Endometrial microvascular endothelial cells (primary cell): Measurements from ENCODE around the gene CMTM7. TPM values are rescaled to one million over a fixed set of nuclear protein-coding genes. Genes with fewer than 3 reads are reported as not detected.
"Not testable (repeated sequence)": the region's sequence is repeated elsewhere in the genome, so short reads cannot be mapped to it uniquely, and the experiment has no call there.

Experiments used
- in situ Hi-C: cut with HindIII; loops from 2 replicates; pipeline ENCODE4 v1.10.0; 2017; ENCODE audit warnings: low sequenced_read_pairs, low pct_unique_long_range_greater_than_20kb; ENCODE audit errors: inconsistent ontology term
- total RNA-seq: library from RNA; depleted of rRNA; stranded (reverse); fragments of >200 nt; gene quantifications from one replicate; pipeline ENCODE4 v1.2.3, GENCODE V29; 2015; ENCODE audit errors: inconsistent ontology term

Gene CMTM7
- total RNA-seq, 1 donor from 2014 or later: 40.7 TPM

DNA sequence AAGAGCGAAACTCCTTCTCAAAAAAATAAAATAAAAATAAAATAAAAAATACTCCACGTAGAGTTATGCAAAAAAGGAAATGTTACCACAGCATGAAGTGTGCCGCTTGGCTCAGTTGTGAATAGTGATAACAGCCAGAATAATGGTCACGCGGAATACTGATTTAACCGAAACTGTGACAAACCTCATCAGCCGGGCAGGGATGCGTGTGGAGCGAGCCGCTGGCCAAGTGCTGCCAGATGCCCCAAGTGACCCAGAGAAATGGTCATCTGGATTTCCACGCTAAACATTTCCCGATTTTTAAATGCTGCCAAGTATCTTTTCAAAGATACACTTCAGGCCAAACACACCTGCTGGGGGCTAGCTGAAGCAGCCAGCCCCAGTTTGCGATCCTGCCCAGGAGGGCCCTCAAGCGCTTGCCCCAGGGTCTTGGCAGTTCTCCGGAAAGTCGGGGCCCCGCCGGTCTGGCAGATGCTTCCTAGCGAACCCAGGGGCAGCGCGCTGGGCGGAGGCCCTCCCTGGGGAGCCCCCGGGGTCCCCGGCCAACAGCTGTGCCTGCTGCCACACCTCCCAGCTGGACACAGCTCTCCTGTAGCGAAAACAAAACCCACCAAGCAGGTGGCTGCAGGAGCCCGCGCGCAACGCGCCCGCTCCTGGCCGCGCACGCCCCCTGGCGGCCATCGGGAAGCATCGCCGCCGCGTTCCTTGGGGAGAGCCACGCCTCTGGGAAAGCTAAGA, 75.8 kb downstream of the CMTM7 start:
- in situ Hi-C loops: no loop called here

DNA sequence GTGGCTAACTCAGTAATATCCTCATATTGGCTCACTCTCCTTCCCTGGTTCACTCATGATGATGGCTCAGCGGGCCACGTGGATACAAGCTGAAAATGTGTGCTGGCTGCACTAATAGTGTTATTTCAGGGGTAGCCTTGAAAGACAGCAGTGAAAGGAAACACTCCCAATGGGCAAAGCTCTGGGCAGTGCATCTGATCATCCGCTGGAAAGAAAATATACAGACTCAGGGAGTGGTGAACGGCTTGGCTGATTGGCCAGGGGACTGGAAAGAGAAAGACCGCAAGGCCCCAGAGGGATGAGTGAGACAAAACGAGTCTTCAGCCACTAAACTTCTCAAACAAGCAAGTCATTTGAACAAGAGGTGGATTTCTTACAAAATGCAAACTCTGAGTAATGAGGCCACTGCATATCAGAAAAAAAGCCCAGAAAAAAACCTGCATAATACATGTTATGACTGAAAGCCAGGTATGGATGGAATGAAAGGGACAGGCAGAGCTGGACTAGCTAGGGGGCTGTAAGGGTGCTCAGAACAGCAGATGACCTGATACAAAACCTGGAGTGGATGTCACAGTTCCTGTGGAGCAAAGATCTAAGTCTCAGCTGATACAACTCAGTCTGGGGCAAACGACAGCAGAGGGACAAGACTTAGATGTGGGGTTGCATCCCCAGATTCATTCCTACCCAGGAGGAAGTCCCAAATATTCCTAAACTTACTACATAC, 77.7 kb downstream of the CMTM7 start:
- in situ Hi-C loops: no loop called here

DNA sequence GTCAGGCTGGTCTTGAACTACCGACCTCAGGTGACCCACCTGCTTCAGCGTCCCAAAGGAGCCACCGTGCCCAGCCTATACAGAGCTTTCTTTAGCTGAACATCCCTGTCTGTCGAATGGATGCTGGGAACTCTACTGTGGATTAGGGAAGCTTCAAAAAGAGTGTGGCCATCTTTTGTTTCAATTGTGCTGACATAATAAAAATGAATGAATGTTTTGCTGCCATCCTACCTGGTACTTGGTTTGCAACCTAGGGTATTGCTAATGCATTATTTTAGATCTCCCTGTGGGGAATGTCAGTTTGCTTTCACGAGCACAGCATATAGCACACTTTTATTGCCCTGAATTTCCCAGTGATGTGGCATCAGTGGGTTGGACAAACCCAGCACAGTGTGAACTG, 78.7 kb downstream of the CMTM7 start:
- in situ Hi-C loops: no loop called here

DNA sequence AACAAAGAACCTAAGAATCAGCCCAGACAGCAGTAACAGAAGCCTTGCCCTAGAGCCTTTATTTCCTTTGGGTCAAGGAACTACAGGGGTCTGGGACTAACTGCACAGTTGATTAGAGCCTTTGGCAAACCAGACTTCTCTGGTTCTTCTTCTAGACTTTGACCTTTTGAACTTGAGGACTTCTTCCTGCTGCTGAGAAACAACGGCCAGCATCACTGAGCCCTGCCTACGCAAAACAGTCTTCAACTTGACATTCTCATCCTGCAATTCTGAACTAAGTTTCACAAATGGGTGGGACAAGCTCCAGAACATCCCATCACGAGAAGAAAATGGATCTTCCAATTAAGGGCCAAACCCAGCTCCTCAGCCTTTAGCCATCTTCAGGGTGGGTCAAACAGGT, 79.6 kb downstream of the CMTM7 start:
- in situ Hi-C loops: no loop called here

DNA sequence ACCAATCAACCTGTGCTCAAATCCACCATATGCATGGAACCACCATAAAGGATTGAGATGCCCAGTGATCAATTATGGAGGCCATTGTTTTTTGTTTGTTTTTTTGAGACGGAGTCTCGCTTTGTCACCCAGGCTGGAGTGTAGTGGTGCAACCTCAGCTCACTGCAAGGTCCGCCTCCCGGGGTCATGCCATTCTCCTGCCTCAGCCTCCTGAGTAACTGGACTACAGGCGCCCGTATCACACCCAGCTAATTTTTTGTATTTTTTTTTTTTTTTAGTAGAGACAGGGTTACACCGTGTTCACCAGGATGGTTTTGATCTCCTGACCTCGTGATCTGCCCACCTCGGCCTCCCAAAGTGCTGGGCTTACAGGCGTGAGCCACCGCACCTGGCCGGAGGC, 80.5 kb downstream of the CMTM7 start:
- in situ Hi-C loops: not testable (repeated sequence)

DNA sequence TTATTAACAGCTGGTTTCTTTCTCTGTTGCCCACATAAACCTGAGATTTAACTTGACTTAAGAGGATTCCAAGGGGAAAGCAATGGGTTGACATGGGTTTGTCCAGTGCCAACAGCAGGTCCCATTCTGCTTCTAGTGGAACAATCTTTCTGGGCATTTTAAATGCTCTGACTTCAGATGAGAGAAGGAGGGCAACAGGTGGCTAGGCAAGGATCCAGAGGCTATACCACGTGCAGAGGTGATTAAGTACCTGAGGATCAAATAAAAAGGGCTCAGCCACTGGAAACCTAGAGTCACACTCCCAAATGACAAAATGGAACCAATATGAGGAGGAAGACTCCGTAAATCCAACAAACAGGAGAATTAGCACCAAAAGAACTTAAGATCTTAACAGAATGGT, 82.5 kb downstream of the CMTM7 start:
- in situ Hi-C loops: no loop called here

DNA sequence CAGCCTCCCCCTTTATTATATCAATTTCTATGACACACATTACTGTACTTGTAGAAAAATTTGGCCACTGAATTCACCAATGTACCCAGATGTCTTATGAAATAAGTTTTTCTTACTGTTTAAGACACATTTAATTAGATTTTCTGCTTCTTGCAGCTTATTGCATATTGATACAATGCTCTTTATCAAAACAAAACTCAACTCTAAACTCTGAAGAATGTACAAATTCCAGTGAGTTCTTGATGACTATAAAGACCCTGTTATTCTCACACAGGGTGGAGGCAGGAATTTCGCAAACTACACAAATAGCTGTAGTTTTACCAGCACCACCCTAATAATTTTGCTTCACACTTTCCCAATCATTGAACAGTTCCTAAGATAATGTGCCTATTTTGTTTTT, 89.0 kb downstream of the CMTM7 start:
- in situ Hi-C loops: no loop called here

DNA sequence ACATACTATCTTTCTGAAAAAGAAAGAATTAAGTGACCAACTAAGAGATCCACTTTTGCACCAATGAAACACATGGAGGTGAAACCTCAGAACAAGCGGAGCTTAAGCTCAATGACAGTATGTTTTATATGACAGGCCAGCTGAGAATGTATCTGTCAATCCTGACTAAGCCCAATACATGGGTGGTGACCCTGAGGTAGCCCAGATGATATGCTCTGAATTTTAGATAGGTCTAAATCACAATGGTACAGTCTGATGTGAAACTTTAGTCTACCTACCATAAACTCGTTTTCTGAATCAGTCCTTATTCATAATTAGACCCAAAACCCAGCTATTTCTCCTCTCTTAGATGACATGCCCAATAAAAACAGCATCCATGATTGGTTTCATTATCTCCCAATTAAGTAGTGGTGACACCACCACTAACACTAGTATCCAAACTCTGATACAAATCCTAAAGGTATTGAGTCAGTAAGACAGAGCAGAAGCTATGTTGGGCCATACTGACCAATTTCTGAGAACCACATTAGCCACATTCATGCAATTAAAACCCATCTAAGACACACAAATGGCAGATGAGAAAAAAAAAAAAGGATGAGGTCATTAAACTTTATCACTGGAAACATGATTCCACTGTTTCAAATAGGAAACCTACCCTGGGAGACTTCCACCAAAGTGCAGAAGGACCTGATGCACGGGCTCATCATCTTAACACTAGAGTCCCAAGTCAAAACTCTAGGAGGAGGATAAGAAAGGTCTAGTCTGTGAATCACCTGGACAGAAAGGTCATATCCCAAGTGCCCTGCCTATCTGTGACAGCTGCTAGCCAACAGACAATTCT, 90.4 kb downstream of the CMTM7 start:
- in situ Hi-C loops: no loop called here

DNA sequence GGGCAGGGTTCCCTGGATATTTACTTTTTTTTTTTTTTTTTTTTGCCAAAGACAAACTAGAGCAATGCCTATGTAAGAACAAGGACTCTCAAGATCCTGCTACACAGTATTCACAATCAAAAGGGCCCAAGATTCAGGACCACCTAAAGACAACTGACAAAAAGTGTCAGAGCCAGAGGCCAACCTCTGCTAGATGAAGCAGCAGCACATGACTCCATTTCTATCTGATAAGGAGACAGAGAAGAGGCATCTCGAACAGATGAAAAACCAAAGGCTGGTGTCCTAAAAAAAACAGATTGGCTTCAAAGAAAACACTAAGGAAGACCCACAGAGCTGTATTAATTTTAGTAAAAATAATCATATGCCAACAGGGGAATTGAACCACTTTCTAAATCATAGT, 91.0 kb downstream of the CMTM7 start:
- in situ Hi-C loops: no loop called here

DNA sequence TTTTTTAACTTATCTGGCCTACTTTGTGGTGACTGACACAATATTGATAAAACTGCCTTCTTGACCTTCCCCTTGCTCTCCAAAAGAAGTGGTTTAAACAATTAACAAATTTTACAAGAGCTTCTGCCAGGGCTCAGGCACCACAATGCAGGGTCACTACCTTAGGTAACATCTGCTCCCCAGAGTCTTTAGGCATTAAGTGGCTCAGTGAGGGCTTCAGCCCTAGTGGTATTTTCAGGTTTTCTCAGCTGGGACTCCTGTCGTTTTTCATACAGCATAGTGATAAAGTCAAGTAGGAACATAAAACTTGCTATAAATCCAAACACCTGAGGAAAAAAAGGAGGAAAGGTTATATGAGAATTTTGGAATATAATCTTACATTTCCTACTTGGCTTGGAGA, 92.1 kb downstream of the CMTM7 start:
- in situ Hi-C loops: no loop called here

DNA sequence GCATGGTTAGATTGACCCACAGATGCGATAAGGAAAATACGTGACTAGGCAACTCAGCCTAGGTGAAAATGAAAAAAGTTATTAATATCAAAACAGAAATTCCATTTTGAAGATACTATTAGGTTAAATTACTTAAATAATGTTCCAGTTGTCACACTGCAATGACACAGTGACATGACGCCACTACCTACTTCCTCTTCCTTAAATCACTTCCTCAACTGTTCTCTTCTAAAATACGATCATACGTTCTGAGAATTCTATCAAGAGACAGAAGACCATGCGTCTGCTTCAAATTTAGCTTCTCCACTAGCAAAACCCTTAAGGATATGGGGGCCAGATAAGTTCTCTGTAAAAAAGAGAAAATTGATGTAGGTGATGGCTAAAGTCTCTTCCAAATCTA, 92.8 kb downstream of the CMTM7 start:
- in situ Hi-C loops: no loop called here

DNA sequence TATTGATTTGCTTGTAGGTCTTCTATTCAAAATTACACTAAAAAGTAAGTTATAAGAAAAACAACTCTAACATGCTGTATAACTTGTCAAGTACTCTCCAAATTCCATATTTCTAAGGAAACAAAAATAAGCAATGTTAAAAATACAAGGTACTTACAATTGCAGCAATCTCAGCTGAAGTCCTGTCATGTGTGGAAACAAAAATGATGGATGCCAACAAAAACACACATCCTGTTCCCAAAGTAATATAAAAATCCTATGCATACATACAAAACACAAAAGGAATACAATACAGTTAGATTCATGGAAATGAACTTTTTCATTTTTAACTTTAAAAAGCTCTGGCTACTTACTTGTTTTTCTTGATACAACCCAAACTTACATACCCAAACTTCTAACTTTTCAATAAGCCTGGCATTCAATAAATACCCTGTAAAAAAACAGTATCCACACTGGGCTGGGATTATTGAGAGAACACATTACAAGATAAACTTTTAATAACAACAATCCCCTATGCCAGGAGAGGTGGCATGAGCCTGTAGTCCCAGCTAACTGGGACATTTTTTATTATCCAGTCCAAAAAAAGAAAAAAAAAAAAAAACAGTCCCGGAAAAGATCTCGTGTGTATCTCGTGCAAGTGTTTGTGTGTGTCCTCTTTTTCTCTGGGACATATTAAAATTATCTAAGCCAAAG, 96.3 kb downstream of the CMTM7 start:
- in situ Hi-C loops: no loop called here

DNA sequence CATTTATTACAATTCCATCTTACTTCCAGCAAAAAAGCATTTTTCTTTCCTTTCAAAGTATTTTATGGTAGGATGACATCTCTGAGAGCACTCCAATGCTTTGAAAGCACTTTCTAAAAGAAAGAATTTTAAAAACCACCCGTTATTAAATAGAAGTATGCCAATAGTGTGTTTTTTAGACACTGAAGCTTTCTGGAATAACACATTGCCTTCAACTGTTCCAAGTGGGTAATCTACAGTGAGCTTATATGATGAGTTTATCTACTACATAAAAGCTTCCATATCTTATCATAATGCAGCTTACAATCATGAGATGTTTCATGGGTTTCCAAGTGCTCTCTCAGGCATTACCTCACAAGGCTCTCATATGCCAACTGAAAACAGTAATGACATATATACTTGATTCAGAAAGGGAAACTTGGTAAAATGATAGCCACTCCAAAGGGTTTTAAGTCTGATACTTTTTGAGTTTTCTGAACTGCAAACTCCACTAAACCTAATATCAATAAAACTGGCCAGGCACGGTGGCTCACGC, 96.9 kb downstream of the CMTM7 start:
- in situ Hi-C loops: no loop called here

DNA sequence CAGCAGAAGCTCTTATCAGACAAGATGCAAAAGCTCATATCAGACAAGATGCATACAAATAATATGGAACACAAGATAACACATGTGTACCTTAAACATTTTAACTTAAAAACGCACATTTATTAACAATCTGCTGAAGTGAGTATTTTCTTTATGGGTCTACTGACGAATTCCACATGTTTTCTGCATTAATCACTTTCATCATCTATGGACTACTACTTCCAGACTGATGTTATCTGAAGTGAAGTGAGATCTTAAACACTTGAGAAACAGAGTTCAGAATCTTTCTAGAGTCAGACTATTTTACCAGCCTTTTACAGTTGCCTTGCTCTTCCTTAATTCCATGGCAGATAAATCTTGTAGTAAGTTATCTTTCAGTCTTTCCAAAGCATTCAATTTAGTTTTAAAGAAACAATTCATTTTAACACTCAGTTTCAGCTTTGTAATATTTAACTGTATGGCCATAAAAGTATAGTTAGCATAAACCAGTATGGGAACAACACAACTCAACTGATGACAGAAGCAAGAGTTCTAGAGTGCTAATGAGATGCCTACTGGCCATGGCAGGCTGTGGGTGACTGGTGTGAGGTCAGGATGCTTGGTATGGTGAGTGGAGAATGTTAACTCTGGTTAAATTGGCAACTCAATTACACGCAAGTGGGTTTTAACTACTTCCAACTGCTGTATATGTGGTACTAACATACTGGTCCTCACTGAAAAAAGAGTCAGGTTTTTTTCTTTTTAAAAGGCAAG, 101.2 kb downstream of the CMTM7 start:
- in situ Hi-C loops: no loop called here

DNA sequence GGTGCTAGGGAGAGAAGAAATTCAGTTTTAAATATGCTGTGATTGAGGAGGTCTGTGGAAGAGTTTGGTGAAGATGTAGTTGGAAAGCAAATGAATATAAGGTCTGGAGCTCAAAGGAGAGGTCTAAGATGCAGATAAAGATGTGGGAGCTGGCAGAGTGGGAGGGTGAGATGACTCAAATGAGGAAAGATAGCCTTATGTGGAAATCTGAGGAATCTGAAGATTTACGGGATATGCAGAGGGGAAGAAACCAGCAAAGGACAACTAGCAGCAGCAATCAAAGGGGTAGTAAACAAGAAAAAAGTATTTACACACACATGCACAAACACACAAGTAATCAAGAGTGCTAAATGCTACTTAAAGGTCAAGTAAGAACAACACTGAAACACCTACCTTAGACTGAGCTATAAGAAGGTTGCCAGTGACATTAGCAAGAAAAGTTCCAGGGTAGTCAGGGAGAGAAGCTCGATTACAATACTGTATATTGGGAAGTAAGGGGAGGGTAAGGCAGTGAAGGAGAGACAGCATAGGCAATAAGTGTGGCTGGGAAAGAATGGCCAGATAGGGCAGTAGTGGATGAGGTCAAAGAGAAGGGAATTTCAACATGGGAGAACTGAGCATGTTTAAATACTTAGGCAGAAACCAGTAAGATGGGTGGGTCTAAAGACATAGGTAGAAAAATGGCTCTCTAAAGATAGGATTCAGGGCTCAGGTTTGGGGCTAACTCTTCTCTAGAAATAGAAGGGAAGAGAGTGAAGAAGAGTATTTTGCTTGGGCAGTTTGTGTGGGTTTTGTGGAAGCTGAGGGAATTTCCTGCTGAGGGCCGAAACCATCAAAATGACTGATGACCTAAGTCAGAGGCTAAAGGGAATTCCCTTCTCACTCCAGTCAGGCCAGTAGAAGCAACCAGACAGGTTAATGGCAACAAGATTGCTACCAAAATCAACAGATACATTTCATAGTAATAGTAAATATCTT, 102.1 kb downstream of the CMTM7 start:
- in situ Hi-C loops: no loop called here

DNA sequence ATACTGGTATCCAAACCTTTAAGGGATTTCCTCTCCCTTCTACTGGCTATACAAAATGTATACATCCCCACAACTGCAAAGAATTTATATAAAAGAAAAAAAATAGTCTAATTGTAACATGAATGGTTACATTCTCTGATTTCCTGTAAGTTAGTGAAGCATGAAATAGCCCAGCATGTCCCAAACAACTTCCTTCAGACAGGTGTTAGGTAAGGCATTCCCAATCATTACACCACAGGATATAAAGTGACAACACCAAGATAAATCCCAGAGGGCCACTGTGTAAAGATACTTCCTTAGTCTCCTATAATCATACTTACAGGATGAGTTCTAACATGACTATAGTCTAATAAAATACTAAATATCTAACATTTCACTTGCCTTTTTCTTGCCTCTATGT, 103.4 kb downstream of the CMTM7 start:
- in situ Hi-C loops: no loop called here

DNA sequence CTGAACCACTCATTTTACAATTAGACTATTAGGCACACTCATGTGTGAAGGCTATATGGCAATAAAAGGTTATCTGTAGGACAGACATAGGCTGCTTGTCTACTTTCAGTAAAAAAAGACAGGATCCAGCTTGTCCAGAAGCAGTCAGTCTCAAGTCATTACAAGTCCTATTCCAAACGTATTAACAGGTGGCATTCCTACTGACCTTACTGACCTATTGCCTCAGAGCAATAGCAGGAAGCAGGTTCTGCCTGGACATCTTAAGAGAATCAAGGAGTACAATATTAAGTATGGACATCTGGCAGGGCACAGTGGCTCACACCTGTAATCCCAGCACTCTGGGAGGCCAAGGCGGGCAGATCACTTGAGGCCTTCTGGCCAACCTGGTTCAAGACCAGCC, 104.0 kb downstream of the CMTM7 start:
- in situ Hi-C loops: no loop called here
